SHP77 treated with DMSO at 0.1 percent for 48 hours (cell line): ENCODE measurements around the gene RASL11B.
"Not testable (repeated sequence)": the region's sequence is repeated elsewhere in the genome, so short reads cannot be mapped to it uniquely, and the experiment has no call there.

Experiments
- DNase-seq: peaks from one replicate; lab custom pipeline; 2025; lab: John Stamatoyannopoulos, UW

RASL11B gene

GRCh38 chr4:52861879-52862616 is at the start of gene RASL11B:
Gene RASL11B (plus strand): TSS chr4:52862317. CDS start chr4:52862508, 191 bp downstream.
- no peak for DNase-seq

GRCh38 chr4:52813546-52813945 is 48.6 kb upstream of the RASL11B start:
- DNase-seq = no peak

DNA sequence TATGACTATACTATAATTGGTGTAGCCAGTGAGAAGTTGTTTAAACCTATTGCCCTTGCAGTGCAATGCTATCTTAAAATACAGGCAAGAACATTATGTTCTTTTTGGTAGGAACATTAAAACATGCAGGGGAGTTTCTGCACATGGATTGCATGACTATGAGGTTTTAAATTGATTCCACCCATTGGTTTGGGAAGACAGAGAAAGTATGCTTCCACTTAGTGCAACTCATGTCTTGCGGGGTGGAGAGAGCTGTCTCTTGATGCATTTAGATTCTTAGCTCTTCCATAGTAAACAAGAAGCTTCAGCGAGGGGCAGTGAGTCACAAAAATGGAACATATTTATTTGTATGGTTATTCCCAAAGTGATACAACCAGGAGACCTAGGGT is 39.5 kb upstream of the RASL11B start:
- DNase-seq = no peak

GRCh38 chr4:52822972-52823701 is 39.0 kb upstream of the RASL11B start:
- DNase-seq = no peak

- DNase-seq = no peak
These were observed 38.4 kb upstream of the RASL11B start for GRCh38 chr4:52823702-52824092.

DNA sequence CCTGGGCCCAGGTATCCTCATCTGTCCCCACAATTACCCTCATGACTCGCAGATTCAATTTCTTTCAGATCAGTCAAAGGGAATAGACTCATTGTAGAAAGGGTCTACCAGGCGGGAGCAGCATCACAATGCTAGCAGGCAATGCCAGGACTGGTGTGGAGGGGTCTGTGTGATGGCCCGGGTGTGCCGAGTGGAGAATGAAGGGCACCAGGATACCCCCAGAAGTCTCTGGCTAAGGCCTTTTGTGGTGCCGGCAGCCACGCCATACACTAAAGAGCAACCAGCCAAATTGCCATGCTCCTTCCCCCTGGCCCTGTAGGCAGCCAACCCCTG is 37.9 kb upstream of the RASL11B start:
- DNase-seq = no peak

- DNase-seq = peak; percentile 29
These were observed 37.3 kb upstream of the RASL11B start for GRCh38 chr4:52824603-52825459.

- DNase-seq = no peak
These were observed 36.5 kb upstream of the RASL11B start for GRCh38 chr4:52825460-52826090.

- DNase-seq = no peak
These were observed 28.1 kb upstream of the RASL11B start for GRCh38 chr4:52833941-52834525.

DNA sequence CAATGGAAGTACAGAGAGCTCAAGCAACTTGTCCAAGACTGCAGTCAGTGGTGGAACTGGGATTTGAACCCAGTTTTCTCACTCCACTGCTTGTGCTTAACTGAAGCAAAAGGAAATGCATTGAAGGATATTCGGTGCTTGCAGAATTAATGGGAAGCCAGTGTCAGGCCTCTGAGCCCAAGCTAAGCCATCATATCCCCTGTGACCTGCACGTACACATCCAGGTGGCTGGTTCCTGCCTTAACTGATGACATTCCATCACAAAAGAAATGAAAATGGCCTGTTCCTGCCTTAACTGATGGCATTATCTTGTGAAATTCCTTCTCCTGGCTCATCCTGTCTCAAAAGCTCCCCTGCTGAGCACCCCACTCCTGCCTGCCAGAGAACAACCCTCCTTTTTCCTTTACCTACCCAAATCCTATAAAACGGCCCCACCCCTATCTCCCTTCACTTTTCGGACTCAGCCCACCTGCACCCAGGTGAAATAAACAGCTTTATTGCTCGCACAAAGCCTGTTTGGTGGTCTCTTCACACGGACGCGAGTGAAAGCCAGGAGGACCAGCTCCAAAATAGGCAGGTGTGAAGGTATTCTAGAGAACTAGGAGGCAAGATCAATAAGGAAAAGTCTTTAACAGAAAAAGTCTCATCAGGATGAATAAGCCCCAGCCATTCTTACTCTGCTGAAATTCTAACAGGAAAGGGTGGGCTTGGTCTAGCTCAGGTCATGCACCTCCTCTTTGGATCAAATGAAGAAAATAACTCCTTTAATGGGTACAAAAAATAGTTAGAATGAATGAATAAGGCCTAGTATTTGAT is 27.3 kb upstream of the RASL11B start:
- not testable (repeated sequence) for DNase-seq

DNA sequence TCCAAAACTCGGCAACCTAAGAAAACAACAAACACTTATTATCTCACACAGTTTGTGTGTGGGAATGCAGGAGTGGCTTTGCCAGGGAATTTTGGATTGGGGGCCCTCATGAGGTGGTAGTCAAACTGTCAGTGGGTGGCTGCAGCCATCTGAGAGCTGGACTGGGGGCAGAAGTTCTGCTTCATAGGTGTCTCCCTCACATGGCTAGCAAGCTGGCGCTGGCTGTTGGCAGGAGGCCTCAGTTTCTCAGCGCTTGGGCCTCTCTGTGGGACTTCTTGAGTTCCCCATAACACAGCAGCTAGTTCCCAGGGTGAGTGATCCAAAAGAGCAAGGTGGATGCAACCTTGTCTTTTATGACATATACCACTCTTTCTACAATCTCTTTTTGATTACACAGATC is 26.0 kb upstream of the RASL11B start:
- DNase-seq = no peak

GRCh38 chr4:52836678-52837077 is 25.4 kb upstream of the RASL11B start:
- no peak for DNase-seq

DNA sequence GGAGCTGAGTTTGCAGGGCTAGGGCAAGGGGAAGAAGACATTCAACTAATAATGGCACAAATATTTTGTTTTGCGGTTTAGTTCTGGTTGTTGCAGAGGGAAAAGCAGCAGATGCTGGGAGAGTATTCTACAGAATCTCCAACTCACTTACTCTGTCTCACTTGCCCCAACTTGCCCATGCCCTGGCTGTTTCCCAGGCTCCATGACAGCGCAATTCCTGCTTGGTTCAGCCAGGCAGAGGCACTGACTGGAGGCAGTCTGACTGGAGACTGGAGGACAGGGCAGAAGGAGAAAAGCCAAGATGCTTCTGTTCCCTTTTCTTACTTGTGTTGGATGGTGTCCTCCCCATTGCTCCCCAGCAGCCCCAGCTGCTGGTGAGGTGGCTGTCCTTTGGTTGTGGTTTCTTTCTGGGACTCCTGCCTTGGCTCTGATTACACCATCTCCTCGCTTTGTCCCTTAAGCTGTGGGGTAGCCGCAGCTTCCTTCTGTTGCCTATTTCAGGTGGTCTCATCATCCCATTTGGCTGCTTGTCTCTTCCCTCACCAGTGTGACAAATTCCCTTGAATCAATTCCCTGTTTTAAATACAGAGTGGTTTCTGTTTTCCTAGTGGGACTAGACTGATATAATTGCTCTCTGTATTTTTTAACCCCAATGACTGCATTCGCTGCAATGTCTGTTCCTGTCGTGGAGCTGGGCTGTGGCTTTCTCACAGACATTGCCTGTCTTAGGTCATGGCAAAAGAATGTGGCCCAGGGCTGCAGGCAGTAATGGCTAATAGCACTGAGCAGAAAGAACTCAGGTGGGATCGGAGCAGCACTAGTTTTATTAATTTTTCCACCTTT is 24.2 kb upstream of the RASL11B start:
- DNase-seq = no peak

- no peak for DNase-seq
These were observed 23.2 kb upstream of the RASL11B start for GRCh38 chr4:52838729-52839586.

DNA sequence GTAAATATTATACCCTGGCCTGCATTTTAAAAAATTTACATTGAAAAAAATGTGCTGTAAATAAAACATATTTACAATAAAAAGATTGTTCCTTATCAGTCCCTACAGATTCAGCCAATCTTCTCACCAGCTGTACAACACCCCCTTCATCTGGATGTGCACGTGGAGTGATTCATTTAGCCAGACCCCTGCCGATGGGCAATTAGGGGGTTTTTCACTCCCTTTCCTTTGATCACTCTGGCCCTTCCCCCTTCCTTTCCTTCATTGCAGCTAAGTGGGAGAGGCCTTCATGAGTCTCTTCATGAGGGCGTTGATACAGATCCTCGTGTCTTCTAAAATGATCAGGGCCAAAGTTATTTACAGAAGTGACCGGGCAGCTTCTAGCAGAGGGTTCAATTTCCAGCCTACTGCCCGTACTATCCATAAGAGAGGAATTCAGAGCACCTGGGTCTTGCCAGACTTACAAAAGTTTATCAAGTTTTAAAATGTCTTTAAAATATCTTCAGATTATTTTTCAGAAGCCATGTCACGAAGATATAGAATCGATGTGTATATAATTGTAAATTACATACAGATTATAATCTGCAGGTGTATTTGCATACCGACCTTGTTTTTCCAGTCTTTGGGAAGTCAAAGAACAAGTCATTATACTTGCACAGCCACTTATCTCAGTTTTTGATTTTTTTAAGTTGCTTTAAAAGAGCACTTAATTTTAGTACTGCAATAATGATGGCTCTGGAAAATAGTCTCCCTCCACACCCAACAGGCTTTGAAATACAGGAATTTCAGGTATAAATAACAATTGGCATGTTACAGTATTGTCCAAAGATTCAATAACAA is 21.4 kb upstream of the RASL11B start:
- no peak for DNase-seq

DNA sequence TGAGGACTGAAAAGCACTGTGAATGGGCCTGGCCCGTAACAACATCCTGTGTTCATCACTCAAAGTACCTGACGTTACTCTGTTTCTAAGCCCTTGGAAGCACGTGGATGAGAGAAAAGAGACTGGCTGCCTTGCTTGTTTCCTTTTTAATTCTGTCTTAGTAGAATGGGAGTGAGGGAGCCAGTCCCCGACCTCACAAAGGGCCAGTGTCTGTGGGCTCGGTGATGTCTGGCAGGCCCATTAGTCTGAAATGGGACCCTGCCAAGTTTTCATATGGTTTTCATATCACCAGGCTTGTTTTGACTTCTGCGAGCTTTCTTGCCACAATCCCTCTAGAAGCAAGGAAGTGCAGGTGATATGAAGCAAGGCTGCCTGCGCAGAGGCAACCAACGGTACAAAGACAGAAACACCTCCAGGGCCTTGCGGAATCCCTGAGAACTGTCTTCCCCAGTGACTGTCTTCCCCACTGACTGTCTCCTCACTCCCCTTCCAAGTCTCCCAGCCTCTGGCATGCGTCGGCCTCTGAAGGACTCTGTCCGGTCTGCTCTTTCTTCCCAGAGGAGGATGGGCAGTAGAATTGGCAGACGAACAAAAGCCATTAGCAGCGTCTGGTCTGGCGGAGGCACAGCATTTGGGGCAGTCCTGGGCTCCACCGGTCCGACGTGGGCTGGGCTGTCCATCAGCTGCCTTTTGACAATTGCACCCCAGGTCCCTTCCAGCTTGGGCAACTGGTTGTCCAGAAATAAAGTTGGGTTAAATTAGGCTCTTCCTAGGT is 20.2 kb upstream of the RASL11B start:
- no peak for DNase-seq

DNA sequence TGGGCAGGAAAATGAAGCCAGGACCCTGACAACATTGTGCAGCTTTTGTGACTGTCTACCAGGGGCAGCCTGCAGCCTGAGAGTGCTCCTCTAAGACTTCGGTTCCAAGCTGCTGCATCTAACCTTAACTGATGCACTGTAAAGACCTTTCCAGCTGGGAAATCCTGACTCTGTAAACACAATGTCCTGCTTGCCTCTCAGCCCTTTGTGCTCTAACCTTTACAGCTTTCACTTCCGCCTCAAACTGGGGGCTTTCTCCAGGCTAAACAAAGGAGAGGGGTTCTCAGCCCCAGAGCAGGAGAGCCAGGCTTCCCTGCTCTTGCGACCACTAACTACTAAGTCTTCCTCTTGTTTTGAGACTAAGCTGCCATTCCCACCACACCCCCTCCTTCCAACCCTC is 19.3 kb upstream of the RASL11B start:
- no peak for DNase-seq
